ENCODE results near the gene GAST. TPM values are rescaled to one million over a fixed set of nuclear protein-coding genes. Genes with fewer than 3 reads are reported as not detected.
A peak's percentile ranks its signal among the peaks of the same experiment; 100 is the strongest.

Gene GAST
- total and polyA plus RNA-seq, 2 of the 13 experiments (the other 11 are each of a cell fraction or from before 2014, with no cell fraction given): 0.32 to 0.42 TPM

DNA sequence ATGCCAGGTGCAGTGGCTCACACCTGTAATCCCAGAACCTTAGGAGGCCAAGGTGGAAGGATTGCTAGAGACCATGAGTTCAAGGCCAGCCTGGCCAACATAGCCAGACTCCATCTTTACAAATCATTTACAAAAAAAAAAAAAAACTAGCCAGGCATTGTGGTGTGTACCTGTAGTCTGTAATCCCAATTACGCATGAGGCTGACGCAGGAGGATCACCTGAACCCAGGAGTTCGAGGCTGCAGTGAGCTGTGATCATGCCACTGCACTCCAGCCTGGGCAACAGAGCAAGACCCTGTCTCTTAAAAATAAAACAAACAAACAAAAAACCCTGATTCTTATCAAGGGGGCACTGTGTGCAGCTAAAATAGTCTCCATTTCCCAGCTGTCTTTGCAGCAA lies 39.2 kb downstream of the GAST start:
- Histone ChIP-seq H3K27me3 (ENCODE audit: control insufficient read depth in 1 of 2, insufficient read depth in 2 of 2, low read length in 2 of 2) (no peaks in the 10 kb centered on the region), H3K9me3 (ENCODE audit: low read length) (no peaks in the 10 kb centered on the region), H2AFZ (ENCODE audit: low read length) (no peak overlapping the region), H4K20me1 (ENCODE audit: insufficient read depth, low read length) (no peaks in the 10 kb centered on the region), H3K9ac (ENCODE audit: insufficient read depth, low read depth, low read length) (no peak overlapping the region), H3K36me3 (replicated peaks in 1 of 2; ENCODE audit: control insufficient read depth in 1 of 2, insufficient read depth in 2 of 2, low read length in 2 of 2) (peaks cover 2 to 14% of the 10 kb centered on the region in 2 experiments; a peak in 3 of 5 replicates), H3K27ac (ENCODE audit: extremely low read length, insufficient read depth, low read length) (no peak overlapping the region), H3K4me2 (ENCODE audit: low read depth, low read length) (no peak overlapping the region), H3K4me3 (replicated peaks in 1 of 3; ENCODE audit: insufficient read depth in 1 of 3, low read depth in 2 of 3, low read length in 3 of 3) (no peak overlapping the region), H3K4me1 (ENCODE audit: insufficient read depth, low read length) (peaks cover 40% of the 10 kb centered on the region), H3K79me2 (ENCODE audit: insufficient read depth, low read length) (no peaks in the 10 kb centered on the region)
- CTCF ChIA-PET (ENCODE audit: low intra/inter-chr PET ratio, low total read pairs): no interaction called here
- FAIRE-seq: no peak
- DNase-seq (ENCODE audit: low spot score): no peak
- 43% methylated on average over 3 of the region's 3 CpGs for WGBS (ENCODE audit: low lambda C conversion rate)
- POLR2A ChIA-PET: interaction anchor here (1.2 to 2.7 kb wide), 4 partner anchors 26 to 63 kb away, joined by 3 to 25 read pairs (median 8); partner anchors contain the start of genes EIF1 and JUP
- BruUV-seq (replicated peaks): no TSS peak
- in situ Hi-C loops (cut with HindIII; ENCODE audit: extremely low pct_ligation_motif_present, low pct_unique_long_range_greater_than_20kb) (no loop called here), intact Hi-C loops (cut with micrococcal nuclease; ENCODE audit: unreplicated experiment) (no loop called here)
- no peak for ATAC-seq
- TF ChIP-seq ZNF577 (CRISPR knock-in tag; IDR thresholded peaks at IDR 0.05; ENCODE audit: borderline replicate concordance, low read depth): no peak
- no peak for TF ChIP-seq TAF1 (CRISPR knock-in tag; IDR thresholded peaks at IDR 0.05)
- TF ChIP-seq, protein P1, sequence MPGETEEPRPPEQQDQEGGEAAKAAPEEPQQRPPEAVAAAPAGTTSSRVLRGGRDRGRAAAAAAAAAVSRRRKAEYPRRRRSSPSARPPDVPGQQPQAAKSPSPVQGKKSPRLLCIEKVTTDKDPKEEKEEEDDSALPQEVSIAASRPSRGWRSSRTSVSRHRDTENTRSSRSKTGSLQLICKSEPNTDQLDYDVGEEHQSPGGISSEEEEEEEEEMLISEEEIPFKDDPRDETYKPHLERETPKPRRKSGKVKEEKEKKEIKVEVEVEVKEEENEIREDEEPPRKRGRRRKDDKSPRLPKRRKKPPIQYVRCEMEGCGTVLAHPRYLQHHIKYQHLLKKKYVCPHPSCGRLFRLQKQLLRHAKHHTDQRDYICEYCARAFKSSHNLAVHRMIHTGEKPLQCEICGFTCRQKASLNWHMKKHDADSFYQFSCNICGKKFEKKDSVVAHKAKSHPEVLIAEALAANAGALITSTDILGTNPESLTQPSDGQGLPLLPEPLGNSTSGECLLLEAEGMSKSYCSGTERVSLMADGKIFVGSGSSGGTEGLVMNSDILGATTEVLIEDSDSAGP (CRISPR knock-in tag; IDR thresholded peaks at IDR 0.05; ENCODE audit: borderline replicate concordance): no peak
- TF ChIP-seq, protein P2, sequence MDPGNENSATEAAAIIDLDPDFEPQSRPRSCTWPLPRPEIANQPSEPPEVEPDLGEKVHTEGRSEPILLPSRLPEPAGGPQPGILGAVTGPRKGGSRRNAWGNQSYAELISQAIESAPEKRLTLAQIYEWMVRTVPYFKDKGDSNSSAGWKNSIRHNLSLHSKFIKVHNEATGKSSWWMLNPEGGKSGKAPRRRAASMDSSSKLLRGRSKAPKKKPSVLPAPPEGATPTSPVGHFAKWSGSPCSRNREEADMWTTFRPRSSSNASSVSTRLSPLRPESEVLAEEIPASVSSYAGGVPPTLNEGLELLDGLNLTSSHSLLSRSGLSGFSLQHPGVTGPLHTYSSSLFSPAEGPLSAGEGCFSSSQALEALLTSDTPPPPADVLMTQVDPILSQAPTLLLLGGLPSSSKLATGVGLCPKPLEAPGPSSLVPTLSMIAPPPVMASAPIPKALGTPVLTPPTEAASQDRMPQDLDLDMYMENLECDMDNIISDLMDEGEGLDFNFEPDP (CRISPR knock-in tag; conservative IDR thresholded peaks at IDR 0.05): 0 out of 2 replicates have a peak, but pooled peaks have one; percentile 66
- TF ChIP-seq ZNF143 (CRISPR knock-in tag; IDR thresholded peaks at IDR 0.05): 0 out of 2 replicates have a peak, but pooled peaks have one; percentile 31
- TF ChIP-seq RBM39 (IDR thresholded peaks at IDR 0.05; ENCODE audit: low read depth, low read length, poor library complexity, severe bottlenecking): no peak
- TF ChIP-seq ZEB1 (IDR thresholded peaks at IDR 0.05; ENCODE audit: insufficient replicate concordance, low read depth): peak; percentile 37
- TF ChIP-seq BRCA1 (CRISPR knock-in tag; IDR thresholded peaks at IDR 0.05): no peak
- no peak for TF ChIP-seq ZNF749 (CRISPR knock-in tag; IDR thresholded peaks at IDR 0.05; ENCODE audit: borderline replicate concordance)
- no peak for TF ChIP-seq NCOA5 (CRISPR knock-in tag; IDR thresholded peaks at IDR 0.05)
- no peak for TF ChIP-seq SETDB1 (CRISPR knock-in tag; IDR thresholded peaks at IDR 0.05; ENCODE audit: borderline replicate concordance)
- TF ChIP-seq, protein P3, sequence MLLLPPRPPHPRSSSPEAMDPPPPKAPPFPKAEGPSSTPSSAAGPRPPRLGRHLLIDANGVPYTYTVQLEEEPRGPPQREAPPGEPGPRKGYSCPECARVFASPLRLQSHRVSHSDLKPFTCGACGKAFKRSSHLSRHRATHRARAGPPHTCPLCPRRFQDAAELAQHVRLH (CRISPR knock-in tag; IDR thresholded peaks at IDR 0.05; ENCODE audit: borderline replicate concordance, low read depth): no peak; the same call in 1 of the 2 replicates
- no peak for TF ChIP-seq NFE2L2 (IDR thresholded peaks at IDR 0.05; ENCODE audit: low read length)
- TF ChIP-seq, protein P4, sequence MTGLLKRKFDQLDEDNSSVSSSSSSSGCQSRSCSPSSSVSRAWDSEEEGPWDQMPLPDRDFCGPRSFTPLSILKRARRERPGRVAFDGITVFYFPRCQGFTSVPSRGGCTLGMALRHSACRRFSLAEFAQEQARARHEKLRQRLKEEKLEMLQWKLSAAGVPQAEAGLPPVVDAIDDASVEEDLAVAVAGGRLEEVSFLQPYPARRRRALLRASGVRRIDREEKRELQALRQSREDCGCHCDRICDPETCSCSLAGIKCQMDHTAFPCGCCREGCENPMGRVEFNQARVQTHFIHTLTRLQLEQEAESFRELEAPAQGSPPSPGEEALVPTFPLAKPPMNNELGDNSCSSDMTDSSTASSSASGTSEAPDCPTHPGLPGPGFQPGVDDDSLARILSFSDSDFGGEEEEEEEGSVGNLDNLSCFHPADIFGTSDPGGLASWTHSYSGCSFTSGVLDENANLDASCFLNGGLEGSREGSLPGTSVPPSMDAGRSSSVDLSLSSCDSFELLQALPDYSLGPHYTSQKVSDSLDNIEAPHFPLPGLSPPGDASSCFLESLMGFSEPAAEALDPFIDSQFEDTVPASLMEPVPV (CRISPR knock-in tag; IDR thresholded peaks at IDR 0.05): no peak
- peak; percentile 91 for TF ChIP-seq ZNF121 (CRISPR knock-in tag; IDR thresholded peaks at IDR 0.05)
- TF ChIP-seq HNF4A (CRISPR knock-in tag; IDR thresholded peaks at IDR 0.05): peak; percentile 15; the same call in 1 of the 2 replicates

Measured in HepG2 (cell line).